Cerebellar cortex (tissue), 1 donor: Measurements from ENCODE around the gene PPARD.
"Not testable (repeated sequence)": the region's sequence is repeated elsewhere in the genome, so short reads cannot be mapped to it uniquely, and the experiment has no call there.

ENCODE experiments used
- DNase-seq: peaks from one replicate; pipeline ENCODE4 v3.0.0-alpha.2; 2015; ENCODE audit warnings: low spot score

PPARD gene

GRCh38 chr6:35410131-35410530 is 67.8 kb downstream of the PPARD start:
- no peak for DNase-seq

DNA sequence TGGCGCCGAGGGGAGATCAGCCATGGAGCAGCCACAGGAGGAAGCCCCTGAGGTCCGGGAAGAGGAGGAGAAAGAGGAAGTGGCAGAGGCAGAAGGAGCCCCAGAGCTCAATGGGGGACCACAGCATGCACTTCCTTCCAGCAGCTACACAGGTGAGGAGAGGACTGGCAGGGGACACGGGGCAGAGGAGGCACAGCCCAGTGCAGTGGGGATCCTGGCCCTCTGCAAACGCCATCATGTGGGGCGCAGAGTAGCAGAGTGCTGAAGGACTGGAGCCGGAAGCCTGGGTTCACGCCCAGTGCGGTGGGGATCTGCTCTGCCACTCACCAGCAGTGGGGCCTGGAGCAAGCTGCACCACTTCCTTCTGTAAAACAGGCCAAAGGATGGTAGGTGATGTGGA is 68.7 kb downstream of the PPARD start:
- DNase-seq: no peak

- DNase-seq: no peak
These were observed 69.7 kb downstream of the PPARD start for GRCh38 chr6:35412102-35412501.

- peak; percentile 83 for DNase-seq
These were observed 71.6 kb downstream of the PPARD start for GRCh38 chr6:35413911-35414310.

DNA sequence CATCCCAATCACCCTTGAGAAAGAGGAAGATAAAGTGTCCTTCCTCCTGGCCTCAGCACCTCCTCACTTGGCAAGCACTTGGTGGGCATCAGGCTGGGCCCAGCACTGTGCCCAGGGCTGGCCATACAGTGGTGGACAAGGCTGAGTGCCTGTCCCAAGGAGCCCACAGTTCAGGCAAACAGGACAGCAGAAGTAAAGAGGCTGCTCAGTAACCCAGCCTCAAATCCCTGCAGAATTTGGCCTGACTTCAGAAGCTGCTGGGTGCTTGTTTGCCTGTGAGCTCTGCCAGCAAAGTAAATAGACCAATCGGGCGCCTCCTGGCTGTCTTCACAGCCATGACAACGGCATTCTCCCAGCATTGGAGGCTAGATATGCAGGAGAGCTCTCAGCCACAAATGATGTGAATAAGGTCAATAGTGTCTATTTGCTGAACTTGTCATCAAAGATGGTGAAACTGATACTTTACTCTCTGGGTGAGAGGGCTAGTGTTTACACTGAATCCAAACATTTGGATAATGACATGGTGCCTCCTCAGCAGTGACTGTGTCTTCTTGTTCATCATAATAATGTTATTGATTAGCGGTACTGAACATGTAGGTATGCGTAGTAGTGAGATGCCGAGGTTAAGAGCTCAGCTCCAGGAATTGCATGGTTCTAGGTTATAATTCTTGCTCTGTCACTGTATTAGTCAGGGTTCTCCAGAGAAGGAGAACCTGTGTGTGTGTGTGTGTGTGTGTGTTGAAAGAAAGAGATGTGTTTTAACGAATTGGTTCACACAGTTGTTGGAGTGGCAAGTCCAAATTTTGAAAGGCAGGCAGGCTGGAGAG is 72.9 kb downstream of the PPARD start:
- peak; percentile 98 for DNase-seq

GRCh38 chr6:35417979-35418661 is 75.8 kb downstream of the PPARD start:
- DNase-seq: no peak

- DNase-seq: peak; percentile 30
These were observed 77.1 kb downstream of the PPARD start for GRCh38 chr6:35419417-35419816.

DNA sequence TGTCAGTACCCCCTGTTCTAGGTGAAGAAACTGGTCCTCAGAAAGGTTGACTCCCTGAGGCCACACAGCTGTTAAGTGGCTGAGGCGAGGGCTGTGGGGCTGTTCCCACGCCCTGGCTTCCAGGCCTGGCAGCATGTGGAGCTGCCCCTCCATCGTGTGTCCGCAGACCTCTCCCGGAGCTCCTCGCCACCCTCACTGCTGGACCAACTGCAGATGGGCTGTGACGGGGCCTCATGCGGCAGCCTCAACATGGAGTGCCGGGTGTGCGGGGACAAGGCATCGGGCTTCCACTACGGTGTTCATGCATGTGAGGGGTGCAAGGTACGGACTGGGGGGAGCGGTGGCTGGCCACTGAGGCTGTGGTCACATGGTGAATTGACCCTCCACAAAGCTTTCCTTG is 77.6 kb downstream of the PPARD start:
- no peak for DNase-seq

DNA sequence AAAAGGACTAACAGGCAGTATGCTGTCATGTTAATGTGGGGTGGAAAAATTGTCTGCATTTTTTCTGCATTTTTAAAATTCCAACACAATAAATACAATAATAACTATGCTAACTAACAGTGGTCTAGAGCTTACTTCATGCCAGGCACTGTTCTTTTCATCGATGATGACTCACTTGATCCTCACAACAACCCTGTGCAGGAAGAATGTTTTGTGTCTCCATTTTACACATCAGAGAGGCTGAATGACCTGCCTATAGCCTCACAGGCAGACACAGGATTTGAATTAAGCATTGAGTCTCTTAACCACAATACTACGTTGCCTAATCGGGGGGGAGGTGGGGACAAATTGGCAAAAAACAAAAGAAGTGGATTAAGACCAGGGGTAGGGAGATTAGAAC is 82.9 kb downstream of the PPARD start:
- no peak for DNase-seq

DNA sequence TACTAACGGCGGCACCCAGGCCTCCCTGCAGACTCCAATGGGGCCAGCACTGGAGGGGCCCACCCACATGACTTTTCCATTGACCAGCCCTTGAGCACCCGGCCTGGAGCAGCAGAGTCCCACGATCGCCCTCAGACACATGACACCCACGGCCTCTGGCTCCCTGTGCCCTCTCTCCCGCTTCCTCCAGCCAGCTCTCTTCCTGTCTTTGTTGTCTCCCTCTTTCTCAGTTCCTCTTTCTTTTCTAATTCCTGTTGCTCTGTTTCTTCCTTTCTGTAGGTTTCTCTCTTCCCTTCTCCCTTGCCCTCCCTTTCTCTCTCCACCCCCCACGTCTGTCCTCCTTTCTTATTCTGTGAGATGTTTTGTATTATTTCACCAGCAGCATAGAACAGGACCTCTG is 83.7 kb downstream of the PPARD start:
- no peak for DNase-seq

GRCh38 chr6:35427435-35427834 is 85.1 kb downstream of the PPARD start:
- no peak for DNase-seq

- no peak for DNase-seq
These were observed 85.5 kb downstream of the PPARD start for GRCh38 chr6:35427851-35428321.

- DNase-seq: no peak
These were observed 86.2 kb downstream of the PPARD start for GRCh38 chr6:35428421-35429149.

DNA sequence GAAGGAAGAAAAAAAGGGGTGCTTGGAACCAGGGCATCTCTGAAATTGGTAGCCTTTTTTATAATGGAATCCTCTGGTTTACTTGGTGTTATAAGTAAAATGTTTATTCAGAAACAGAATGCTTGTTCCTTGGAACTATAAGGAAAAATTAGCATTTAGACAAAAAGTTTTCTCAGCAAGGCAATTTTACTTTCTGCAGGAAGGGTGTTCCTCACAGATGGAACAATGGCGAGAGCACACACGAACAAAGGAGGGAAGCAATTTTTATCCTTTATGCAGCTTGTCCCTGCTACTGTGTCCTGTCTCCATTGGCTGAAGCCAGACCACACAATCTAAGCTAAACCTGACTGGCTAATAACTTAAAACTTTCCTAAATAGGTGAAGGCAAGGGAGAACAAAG is 87.1 kb downstream of the PPARD start:
- no peak for DNase-seq

GRCh38 chr6:35432291-35432690 is 89.9 kb downstream of the PPARD start:
- DNase-seq: no peak

GRCh38 chr6:35432702-35433101 is 90.3 kb downstream of the PPARD start:
- not testable (repeated sequence) for DNase-seq

DNA sequence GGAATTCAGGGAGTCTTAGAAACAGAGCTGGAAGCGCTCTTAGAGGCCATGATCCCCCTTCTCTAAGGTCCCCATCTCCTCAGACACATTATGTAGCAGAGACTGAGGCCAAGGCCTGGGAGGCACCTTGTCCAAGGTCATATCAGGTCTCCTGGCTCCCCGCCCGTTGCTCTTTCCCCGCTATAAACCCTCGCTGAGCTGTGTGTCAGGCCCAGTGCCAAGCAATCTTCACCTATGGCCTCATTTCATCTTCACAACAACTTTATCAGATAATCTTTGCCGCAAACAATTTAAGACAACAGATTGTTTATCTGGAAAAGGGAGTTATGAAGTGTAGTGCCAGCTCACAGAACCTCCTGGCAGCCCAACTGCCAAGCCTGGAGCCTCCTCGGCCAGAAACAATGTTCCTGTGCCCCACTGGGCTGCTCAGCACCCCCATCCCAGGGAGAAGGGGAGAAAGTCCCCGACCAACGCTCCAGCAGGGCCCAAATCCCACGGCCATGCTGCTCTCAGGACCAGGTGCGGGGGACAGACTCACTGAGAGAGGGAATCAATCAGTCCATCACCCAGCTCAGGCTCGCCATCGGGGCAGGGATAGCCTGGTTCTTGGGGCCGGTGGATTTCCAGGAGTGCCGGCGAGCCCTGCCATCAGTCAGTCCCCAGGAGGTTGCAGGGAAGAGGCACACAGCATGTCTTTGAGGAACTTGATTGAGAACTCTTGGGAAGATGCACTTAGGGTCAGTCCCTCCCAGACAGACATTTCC is 92.9 kb downstream of the PPARD start:
- DNase-seq: peak; percentile 35

GRCh38 chr6:35436071-35436857 is 93.9 kb downstream of the PPARD start:
- no peak for DNase-seq

DNA sequence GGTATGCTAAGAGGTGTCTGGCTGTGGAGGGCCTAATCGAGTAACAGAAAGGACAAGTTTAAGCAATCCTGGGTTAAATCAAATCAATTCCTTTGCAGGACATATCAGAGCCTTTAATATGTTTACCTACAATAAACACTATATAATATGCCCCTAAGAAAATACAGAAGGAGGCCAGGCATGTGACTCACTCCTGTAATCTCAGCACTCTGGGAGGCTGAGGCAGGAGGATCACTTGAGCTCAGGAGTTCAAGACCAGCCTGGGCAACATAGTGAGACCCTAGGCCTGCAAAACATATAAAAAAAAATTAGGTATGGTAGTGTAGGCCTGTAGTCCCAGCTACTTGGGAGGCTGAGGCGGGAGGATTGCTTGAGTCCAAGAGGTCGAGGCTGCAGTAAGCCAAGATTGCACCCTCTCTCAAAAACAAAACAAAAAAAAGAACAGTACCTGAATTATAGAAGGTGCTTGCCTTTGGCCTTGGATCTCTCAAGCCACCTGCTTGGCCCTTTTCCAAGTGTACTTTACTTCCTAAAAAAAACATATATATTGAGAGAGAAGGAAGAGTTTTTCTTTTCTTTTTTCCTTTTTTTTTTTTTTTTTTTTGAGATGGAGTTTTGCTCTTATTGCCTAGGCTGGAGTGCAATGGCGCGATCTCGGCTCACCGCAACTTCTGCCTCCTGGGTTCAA is 96.2 kb downstream of the PPARD start:
- DNase-seq: not testable (repeated sequence)

- DNase-seq: no peak
These were observed 97.0 kb downstream of the PPARD start for GRCh38 chr6:35439308-35439707.

GRCh38 chr6:35441205-35441604 is 98.8 kb downstream of the PPARD start:
- DNase-seq: no peak
